Frontal cortex (tissue), 4 donors: Measurements from ENCODE around the gene C21orf91. TPM values are rescaled to one million over a fixed set of nuclear protein-coding genes. Genes with fewer than 3 reads are reported as not detected.

Experiments
- DNase-seq, 2 donors: peaks; one replicate each; pipeline ENCODE4 v3.0.0; 2012; ENCODE audit warnings: low spot score in 2 of 2
- FAIRE-seq: peaks from 2 replicates; lab custom pipeline; 2012; peaks lifted over from hg19 to GRCh38; lab: Jason Lieb, UNC
- total RNA-seq: library from RNA; depleted of rRNA; stranded (reverse); fragments of >200 nt; gene quantifications from one replicate; pipeline ENCODE4 v1.2.3, GENCODE V29; 2014
- donor health status: control.
- donor health status: control.
- donor health status: control.

C21orf91 gene
- total RNA-seq, 1 donor from 2014 or later = 13.5 TPM

GRCh38 chr21:17799414-17800164 is 19.6 kb downstream of the C21orf91 start:
- DNase-seq = no peak
- FAIRE-seq = no peak

- no peak for FAIRE-seq
- DNase-seq = no peak
Observed at GRCh38 chr21:17798796-17799195, 20.4 kb downstream of the C21orf91 start.

- DNase-seq (no peak), FAIRE-seq (no peak)
Observed at GRCh38 chr21:17797967-17798366, 21.2 kb downstream of the C21orf91 start.

GRCh38 chr21:17796503-17796902 is 22.7 kb downstream of the C21orf91 start:
- no peak for DNase-seq
- FAIRE-seq = no peak

- DNase-seq (no peak), FAIRE-seq (no peak)
Observed at GRCh38 chr21:17796037-17796403, 23.1 kb downstream of the C21orf91 start.

- no peak for DNase-seq
- FAIRE-seq = no peak
Observed at GRCh38 chr21:17795146-17796036, 23.8 kb downstream of the C21orf91 start.

- no peak for DNase-seq
- FAIRE-seq = no peak
Observed at GRCh38 chr21:17794518-17795145, 24.5 kb downstream of the C21orf91 start.

- no peak for DNase-seq
- FAIRE-seq = no peak
Observed at GRCh38 chr21:17793246-17794123, 25.7 kb downstream of the C21orf91 start.

- no peak for DNase-seq
- no peak for FAIRE-seq
Observed at GRCh38 chr21:17789656-17790055, 29.5 kb downstream of the C21orf91 start.

GRCh38 chr21:17789069-17789468 is 30.1 kb downstream of the C21orf91 start:
- DNase-seq = no peak
- no peak for FAIRE-seq

GRCh38 chr21:17786851-17787181 is 32.3 kb downstream of the C21orf91 start:
- FAIRE-seq (no peak), DNase-seq (no peak)

- no peak for DNase-seq
- no peak for FAIRE-seq
Observed at GRCh38 chr21:17786071-17786850, 32.9 kb downstream of the C21orf91 start.

- no peak for DNase-seq
- no peak for FAIRE-seq
Observed at GRCh38 chr21:17785403-17785788, 33.8 kb downstream of the C21orf91 start.

- DNase-seq (no peak), FAIRE-seq (no peak)
Observed at GRCh38 chr21:17784604-17785402, 34.4 kb downstream of the C21orf91 start.

GRCh38 chr21:17784180-17784598 is 35.0 kb downstream of the C21orf91 start:
- FAIRE-seq (no peak), DNase-seq (no peak)

GRCh38 chr21:17783481-17784179 is 35.5 kb downstream of the C21orf91 start:
- DNase-seq (no peak), FAIRE-seq (no peak)

GRCh38 chr21:17783003-17783402 is 36.2 kb downstream of the C21orf91 start:
- FAIRE-seq = no peak
- no peak for DNase-seq

- DNase-seq (no peak), FAIRE-seq (no peak)
Observed at GRCh38 chr21:17782051-17782450, 37.1 kb downstream of the C21orf91 start.
